MM.1S (cell line): ENCODE results near the gene SLC18A3.

Source experiments
- CTCF ChIP-seq: fragments of 300-600 bp; sonication (generic); IDR thresholded peaks from 2 replicates; pipeline ENCODE4 v1.5.1; 2016; ENCODE audit warnings: antibody characterized with exemption, low read length, mixed read lengths
- EZH2 ChIP-seq: fragments of 300-600 bp; sonication (generic); optimal IDR thresholded peaks from 2 replicates; pipeline ENCODE3; 2017; ENCODE audit warnings: low read depth, mild to moderate bottlenecking, antibody characterized with exemption, low read length, mixed read lengths
- EZH2phosphoT487 ChIP-seq: fragments of 300-600 bp; sonication (generic); IDR thresholded peaks from 2 replicates; pipeline ENCODE4 v1.6.1; 2018; ENCODE audit warnings: antibody characterized with exemption, low read length

- TF ChIP-seq CTCF (no peak), EZH2phosphoT487 (no peak), EZH2 (no peak)
These were observed 9.5 kb downstream of the SLC18A3 start for GRCh38 chr10:49619613-49620012.
